HepG2 (cell line): Measurements from ENCODE around the gene HDAC3. TPM values are rescaled to one million over a fixed set of nuclear protein-coding genes. Genes with fewer than 3 reads are reported as not detected.
A peak's percentile ranks its signal among the peaks of the same experiment; 100 is the strongest.

ENCODE experiments used
- HOXD1 ChIP-seq: sonication (generic); formaldehyde crosslinking; IDR thresholded peaks from 2 replicates; pipeline ENCODE4 v1.5.0; 2020; ENCODE audit warnings: missing genetic modification reagents
- MLLT10 ChIP-seq: sonication (generic); formaldehyde crosslinking; IDR thresholded peaks from 2 replicates; pipeline ENCODE4 v1.4.0; 2020; ENCODE audit warnings: missing genetic modification reagents
- NR2F1 ChIP-seq, 2 experiments: fragments of 450-650 bp in 1 of 2; formaldehyde crosslinking in 1 of 2; IDR thresholded peaks; 2 replicates each; pipeline versions ENCODE4 v1.5.0 to v1.6.1; 2016 to 2020; ENCODE audit warnings: mild to moderate bottlenecking in 1 of 2, missing compliant biosample characterization in 1 of 2, missing genetic modification reagents in 1 of 2, moderate library complexity in 1 of 2
- REL ChIP-seq: sonication (generic); formaldehyde crosslinking; conservative IDR thresholded peaks from 2 replicates; pipeline ENCODE4 v1.8.0; 2022; ENCODE audit warnings: mild to moderate bottlenecking, missing genetic modification reagents, moderate library complexity
- SSRP1 ChIP-seq: IDR thresholded peaks from 2 replicates; pipeline ENCODE4 v1.6.1; 2016; ENCODE audit warnings: control low read depth
- ZNF776 ChIP-seq: sonication (generic); formaldehyde crosslinking; IDR thresholded peaks from 2 replicates; pipeline ENCODE4 v1.4.0; 2020; ENCODE audit warnings: mild to moderate bottlenecking, missing genetic modification reagents
- polyA plus RNA-seq, 8 experiments: library from polyadenylated mRNA; depleted of rRNA in 3 of 8; stranded (reverse) in 7 of 8; unstranded in 1 of 8; fragments of >200 nt; fragmentation: Illumina TruSeq in 4 of 8; extraction: Trizol in 4 of 8; gene quantifications; 2 replicates each; pipeline versions ENCODE4 v1.2.1 to v1.2.3, GENCODE V29; 2011 to 2016; ENCODE audit warnings: low read depth in 4 of 8, missing spikeins in 1 of 8, mixed read lengths in 1 of 8; ENCODE audit not compliant: insufficient read depth in 1 of 8
- total RNA-seq, 5 experiments: library from RNA; depleted of rRNA; stranded (reverse); fragments of >200 nt; fragmentation: Illumina TruSeq; extraction: Trizol; gene quantifications; 2 replicates each; pipeline ENCODE4 v1.2.3, GENCODE V29; 2016; ENCODE audit warnings: low read depth in 1 of 5
- TF ChIP-seq, protein P1 (sequence below), 2 experiments: sonication (generic) in 1 of 2; formaldehyde crosslinking in 1 of 2; IDR thresholded peaks; 2 replicates each; pipeline versions ENCODE4 v1.6.1 to v1.9.0; 2014 to 2022; ENCODE audit warnings: antibody characterized with exemption in 1 of 2, borderline replicate concordance in 1 of 2, inconsistent platforms in 1 of 2, low read depth in 1 of 2, missing genetic modification reagents in 1 of 2
- TF ChIP-seq, protein P2 (sequence below): IDR thresholded peaks from 2 replicates; pipeline ENCODE4 v1.6.1; 2016; ENCODE audit warnings: low read depth, borderline replicate concordance
- TF ChIP-seq, protein P3 (sequence below): sonication (generic); formaldehyde crosslinking; IDR thresholded peaks from 2 replicates; pipeline ENCODE4 v1.5.0; 2020; ENCODE audit warnings: missing genetic modification reagents

HDAC3 gene
- total and polyA plus RNA-seq, 2 of the 13 experiments (the other 11 are each of a cell fraction or from before 2014, with no cell fraction given), result 84.0 to 94.1 TPM

DNA sequence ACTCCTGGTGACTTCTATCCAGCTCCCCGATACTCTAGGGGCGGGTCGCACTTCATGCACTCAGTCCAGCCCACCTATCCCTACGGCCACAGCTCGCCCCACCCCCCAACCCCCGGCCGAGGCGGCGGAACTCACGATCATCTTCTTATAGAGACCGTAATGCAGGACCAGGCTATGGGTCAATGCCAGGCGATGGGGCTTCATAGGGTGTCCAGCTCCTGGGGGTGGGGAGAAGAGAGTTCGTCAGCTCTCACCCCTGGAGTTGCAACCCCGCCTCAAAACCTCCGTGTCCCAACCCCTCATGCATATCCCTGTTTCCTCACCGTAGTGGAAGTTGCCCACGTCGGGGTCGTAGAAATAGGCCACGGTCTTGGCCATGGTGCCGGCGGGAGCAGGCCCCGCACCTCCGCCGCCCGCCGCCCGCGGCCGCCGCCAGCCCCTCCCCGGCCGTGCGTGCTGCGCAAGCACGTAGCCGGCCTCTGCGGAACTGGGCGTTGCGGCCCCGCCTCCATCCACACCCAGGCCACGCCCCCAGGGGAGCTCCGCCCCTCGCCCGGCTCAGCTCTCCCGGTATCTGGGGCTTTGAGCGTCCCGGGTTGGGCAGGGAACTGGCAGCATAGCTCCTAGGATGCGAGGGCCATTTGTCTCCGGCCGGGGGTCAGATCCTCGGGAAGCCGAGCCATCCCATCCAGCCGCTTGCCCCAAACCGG lies at the start of gene HDAC3, which contains the start of gene RELL2 (continued):
- TF ChIP-seq, protein P1, sequence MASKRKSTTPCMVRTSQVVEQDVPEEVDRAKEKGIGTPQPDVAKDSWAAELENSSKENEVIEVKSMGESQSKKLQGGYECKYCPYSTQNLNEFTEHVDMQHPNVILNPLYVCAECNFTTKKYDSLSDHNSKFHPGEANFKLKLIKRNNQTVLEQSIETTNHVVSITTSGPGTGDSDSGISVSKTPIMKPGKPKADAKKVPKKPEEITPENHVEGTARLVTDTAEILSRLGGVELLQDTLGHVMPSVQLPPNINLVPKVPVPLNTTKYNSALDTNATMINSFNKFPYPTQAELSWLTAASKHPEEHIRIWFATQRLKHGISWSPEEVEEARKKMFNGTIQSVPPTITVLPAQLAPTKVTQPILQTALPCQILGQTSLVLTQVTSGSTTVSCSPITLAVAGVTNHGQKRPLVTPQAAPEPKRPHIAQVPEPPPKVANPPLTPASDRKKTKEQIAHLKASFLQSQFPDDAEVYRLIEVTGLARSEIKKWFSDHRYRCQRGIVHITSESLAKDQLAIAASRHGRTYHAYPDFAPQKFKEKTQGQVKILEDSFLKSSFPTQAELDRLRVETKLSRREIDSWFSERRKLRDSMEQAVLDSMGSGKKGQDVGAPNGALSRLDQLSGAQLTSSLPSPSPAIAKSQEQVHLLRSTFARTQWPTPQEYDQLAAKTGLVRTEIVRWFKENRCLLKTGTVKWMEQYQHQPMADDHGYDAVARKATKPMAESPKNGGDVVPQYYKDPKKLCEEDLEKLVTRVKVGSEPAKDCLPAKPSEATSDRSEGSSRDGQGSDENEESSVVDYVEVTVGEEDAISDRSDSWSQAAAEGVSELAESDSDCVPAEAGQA (IDR thresholded peaks at IDR 0.05; ENCODE audit: low read depth), result no peak
- TF ChIP-seq, protein P1 (CRISPR knock-in tag; IDR thresholded peaks at IDR 0.05; ENCODE audit: borderline replicate concordance), result no peak
- no peak for TF ChIP-seq MLLT10
- no peak for TF ChIP-seq SSRP1 (CRISPR knock-in tag)
- TF ChIP-seq, protein P2, sequence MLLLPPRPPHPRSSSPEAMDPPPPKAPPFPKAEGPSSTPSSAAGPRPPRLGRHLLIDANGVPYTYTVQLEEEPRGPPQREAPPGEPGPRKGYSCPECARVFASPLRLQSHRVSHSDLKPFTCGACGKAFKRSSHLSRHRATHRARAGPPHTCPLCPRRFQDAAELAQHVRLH (CRISPR knock-in tag), result no peak
- TF ChIP-seq, protein P3, sequence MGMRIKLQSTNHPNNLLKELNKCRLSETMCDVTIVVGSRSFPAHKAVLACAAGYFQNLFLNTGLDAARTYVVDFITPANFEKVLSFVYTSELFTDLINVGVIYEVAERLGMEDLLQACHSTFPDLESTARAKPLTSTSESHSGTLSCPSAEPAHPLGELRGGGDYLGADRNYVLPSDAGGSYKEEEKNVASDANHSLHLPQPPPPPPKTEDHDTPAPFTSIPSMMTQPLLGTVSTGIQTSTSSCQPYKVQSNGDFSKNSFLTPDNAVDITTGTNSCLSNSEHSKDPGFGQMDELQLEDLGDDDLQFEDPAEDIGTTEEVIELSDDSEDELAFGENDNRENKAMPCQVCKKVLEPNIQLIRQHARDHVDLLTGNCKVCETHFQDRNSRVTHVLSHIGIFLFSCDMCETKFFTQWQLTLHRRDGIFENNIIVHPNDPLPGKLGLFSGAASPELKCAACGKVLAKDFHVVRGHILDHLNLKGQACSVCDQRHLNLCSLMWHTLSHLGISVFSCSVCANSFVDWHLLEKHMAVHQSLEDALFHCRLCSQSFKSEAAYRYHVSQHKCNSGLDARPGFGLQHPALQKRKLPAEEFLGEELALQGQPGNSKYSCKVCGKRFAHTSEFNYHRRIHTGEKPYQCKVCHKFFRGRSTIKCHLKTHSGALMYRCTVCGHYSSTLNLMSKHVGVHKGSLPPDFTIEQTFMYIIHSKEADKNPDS, result 0 out of 2 replicates have a peak, but pooled peaks have one; percentile 22
- TF ChIP-seq REL (CRISPR knock-in tag), result no peak
- no peak for TF ChIP-seq HOXD1
- TF ChIP-seq NR2F1 (CRISPR knock-in tag; IDR thresholded peaks at IDR 0.05), result no peak
- TF ChIP-seq ZNF776 (CRISPR knock-in tag), result no peak
